ENCODE data around the gene MAGEA11. TPM values are rescaled to one million over a fixed set of nuclear protein-coding genes. Genes with fewer than 3 reads are reported as not detected.

Gene MAGEA11
- total RNA-seq, 1 donor from 2014 or later = not detected

Other genes starting within 250 kb of the MAGEA11 start
- gene IDS, start 206.8 kb upstream of the MAGEA11 start, total RNA-seq = 48.8 and 51.0 TPM in 2 replicates
- gene EOLA1, start 171.0 kb upstream of the MAGEA11 start, total RNA-seq = 32.2 and 34.0 TPM in 2 replicates
- gene HSFX3, start 162.1 kb upstream of the MAGEA11 start, total RNA-seq = not detected in 2 replicates
- not detected in 2 replicates for gene MAGEA9B, start 124.6 kb upstream of the MAGEA11 start, total RNA-seq
- gene HSFX2, start 116.7 kb upstream of the MAGEA11 start, total RNA-seq = 0.52 TPM in 1 of 2 replicates, not detected in the other
- 16.6 and 18.6 TPM in 2 replicates for gene TMEM185A, start 80.3 kb upstream of the MAGEA11 start, total RNA-seq
- 0.84 and 1.3 TPM in 2 replicates for gene HSFX1, start 62.0 kb downstream of the MAGEA11 start, total RNA-seq
- gene MAGEA9, start 69.9 kb downstream of the MAGEA11 start, total RNA-seq = not detected in 2 replicates
- not detected in 2 replicates for gene MAGEA8, start 169.1 kb downstream of the MAGEA11 start, total RNA-seq
- gene HSFX4, start 217.5 kb downstream of the MAGEA11 start, total RNA-seq = 0.20 TPM in 1 of 2 replicates, not detected in the other
- 50.4 and 51.7 TPM in 2 replicates for gene EOLA2, start 226.4 kb downstream of the MAGEA11 start, total RNA-seq

Data from T-helper 2 cell treated with Interferon-gamma antibody and Interleukin-4, amounts not matched to agents 100 ng/mL and 5 ng/mL, for 36 hours (primary cell).